Transverse colon (tissue), 4 donors: Measurements from ENCODE around the gene GPRASP2. TPM values are rescaled to one million over a fixed set of nuclear protein-coding genes. Genes with fewer than 3 reads are reported as not detected.
A peak's percentile ranks its signal among the peaks of the same experiment; 100 is the strongest.

ENCODE experiments used
- DNase-seq: peaks from one replicate; pipeline ENCODE4 v3.0.0-alpha.2; 2019
- H3K27ac ChIP-seq, 4 donors: fragments of 200-600 bp; sonication (generic); 2 replicates each; pipeline ENCODE4 v1.5.1; 2016 to 2018; ENCODE audit warnings: inconsistent platforms in 4 of 4
- H3K27me3 ChIP-seq: fragments of 200-600 bp; sonication (generic); 2 replicates; pipeline ENCODE4 v1.5.1; 2017; ENCODE audit warnings: inconsistent platforms
- H3K36me3 ChIP-seq, 4 donors: fragments of 200-600 bp; sonication (generic); 2 replicates each; pipeline ENCODE4 v1.5.1; 2017 to 2019; ENCODE audit warnings: inconsistent platforms in 4 of 4
- H3K4me1 ChIP-seq, 4 donors: fragments of 200-600 bp; sonication (generic); 2 replicates each; pipeline ENCODE4 v1.5.1; 2017 to 2020; ENCODE audit warnings: inconsistent platforms in 4 of 4
- H3K4me3 ChIP-seq, 4 donors: fragments of 200-600 bp; sonication (generic); 1 replicate in 1 of 4; 2 replicates in 3 of 4; pipeline versions ENCODE4 v1.5.1 to v1.6.1; 2017 to 2019; ENCODE audit warnings: inconsistent platforms in 4 of 4
- H3K9me3 ChIP-seq, 2 donors: fragments of 200-600 bp; sonication (generic); 2 replicates each; pipeline ENCODE4 v1.5.1; 2017 to 2019; ENCODE audit warnings: inconsistent platforms in 2 of 2
- CTCF ChIP-seq, 5 experiments: fragments of 200-600 bp in 3 of 5; fragments of 450-650 bp in 2 of 5; sonication (generic) in 3 of 5; IDR thresholded peaks; 1 replicate in 2 of 5; 2 replicates in 3 of 5; pipeline ENCODE4 v1.5.1; 2016 to 2017; ENCODE audit warnings: antibody characterized with exemption in 5 of 5, inconsistent platforms in 3 of 5, mild to moderate bottlenecking in 2 of 5, moderate library complexity in 1 of 5
- EP300 ChIP-seq: sonication (generic); formaldehyde crosslinking; IDR thresholded peaks from one replicate; pipeline ENCODE4 v1.6.1; 2017; ENCODE audit warnings: antibody characterized with exemption, low read depth
- POLR2A ChIP-seq: fragments of 450-650 bp; IDR thresholded peaks from one replicate; pipeline ENCODE4 v1.6.1; 2016; ENCODE audit warnings: antibody characterized with exemption, mild to moderate bottlenecking, moderate library complexity
- POLR2AphosphoS5 ChIP-seq, 3 donors: sonication (generic); formaldehyde crosslinking; IDR thresholded peaks; one replicate each; pipeline ENCODE4 v1.6.1; 2016; ENCODE audit warnings: antibody characterized with exemption in 3 of 3
- WGBS, 2 donors: methylation state at CpG; one replicate each; pipeline ENCODE4 v1.1.5; 2018; ENCODE audit warnings: low coverage in 1 of 2; 5-methylcytosine and 5-hydroxymethylcytosine counted together
- in situ Hi-C, 4 donors: fragments of 200-750 bp; cut with MboI; loops; one replicate each; pipeline versions ENCODE4 v1.15.0 to v1.15.1; 2017; ENCODE audit warnings: low sequenced_read_pairs in 3 of 4, low pct_ligation_motif_present in 1 of 4, low pct_unique_long_range_greater_than_20kb in 1 of 4
- intact Hi-C: fragments of 100-400 bp; cut with DNase I; formaldehyde crosslinking; loops from one replicate; pipeline ENCODE4 v1.15.1; 2023; ENCODE audit warnings: low total_unique reads
- total RNA-seq, 4 donors: library from RNA; depleted of rRNA; stranded (reverse); fragments of >200 nt; gene quantifications; one replicate each; pipeline ENCODE4 v1.1.0, GENCODE V29; 2016

Gene GPRASP2
- total RNA-seq, 4 donors from 2014 or later: 1.2 to 4.6 (median 2.7) TPM

- Histone ChIP-seq H3K36me3 (no peaks in the 10 kb centered on the region), H3K9me3 (no peaks in the 10 kb centered on the region), H3K4me1 (no peaks in the 10 kb centered on the region), H3K27ac (no peak overlapping the region), H3K4me3 (no peak overlapping the region), H3K27me3 (no peaks in the 10 kb centered on the region)
- no peak for DNase-seq
- in situ Hi-C loops: no loop called here
- no peak for TF ChIP-seq POLR2AphosphoS5 (IDR thresholded peaks at IDR 0.05)
- no peak for TF ChIP-seq CTCF (IDR thresholded peaks at IDR 0.05)
- TF ChIP-seq EP300: no peak
- no peak for TF ChIP-seq POLR2A
- 18% methylated on average over 1 of the region's 1 CpG; no CpG with 5 or more reads in 1 of the 2 donors for WGBS, 2 donors
- intact Hi-C loops: no loop called here
Observed at GRCh38 chrX:102727761-102728160, 15.5 kb downstream of the GPRASP2 start.

- Histone ChIP-seq H3K4me3 (no peak overlapping the region), H3K27ac (no peak overlapping the region), H3K9me3 (no peaks in the 10 kb centered on the region), H3K27me3 (no peaks in the 10 kb centered on the region), H3K36me3 (no peaks in the 10 kb centered on the region), H3K4me1 (no peaks in the 10 kb centered on the region)
- TF ChIP-seq POLR2A (no peak), EP300 (no peak)
- no peak for DNase-seq
- intact Hi-C loops: no loop called here
- 94% methylated on average over 1 of the region's 1 CpG; no CpG with 5 or more reads in 1 of the 2 donors for WGBS, 2 donors
- in situ Hi-C loops: no loop called here
Observed at GRCh38 chrX:102728646-102729045, 16.4 kb downstream of the GPRASP2 start.

GRCh38 chrX:102739657-102740056 lies 27.4 kb downstream of the GPRASP2 start:
- in situ Hi-C loops: no loop called here
- WGBS, 2 donors: 58 to 62% methylated on average over 3 to 7 of the region's 7 CpGs
- Histone ChIP-seq H3K27me3 (no peaks in the 10 kb centered on the region), H3K27ac (no peak overlapping the region), H3K4me3 (no peak overlapping the region), H3K36me3 (no peaks in the 10 kb centered on the region), H3K9me3 (no peaks in the 10 kb centered on the region), H3K4me1 (no peaks in the 10 kb centered on the region)
- TF ChIP-seq CTCF (IDR thresholded peaks at IDR 0.05) (no peak), POLR2A (no peak), POLR2AphosphoS5 (IDR thresholded peaks at IDR 0.05) (no peak), EP300 (no peak)
- intact Hi-C loops: no loop called here
- DNase-seq: no peak

- intact Hi-C loops: no loop called here
- TF ChIP-seq CTCF (IDR thresholded peaks at IDR 0.05) (no peak), EP300 (no peak)
Observed at GRCh38 chrX:102744307-102744706, 32.1 kb downstream of the GPRASP2 start.

GRCh38 chrX:102745513-102745856 lies 33.2 kb downstream of the GPRASP2 start:
- intact Hi-C loops: no loop called here
- 61% methylated on average over 12 of the region's 14 CpGs; no CpG with 5 or more reads in 1 of the 2 donors for WGBS, 2 donors
- no peaks in the 10 kb centered on the region for H3K27me3 ChIP-seq
- TF ChIP-seq POLR2A (no peak), POLR2AphosphoS5 (IDR thresholded peaks at IDR 0.05) (no peak), EP300 (no peak), CTCF (IDR thresholded peaks at IDR 0.05) (no peak)
- H3K9me3 ChIP-seq: no peaks in the 10 kb centered on the region
- DNase-seq: no peak
- peak overlapping the region in 3 of 4 donors; percentile 38 to 59 (median 47) for H3K4me3 ChIP-seq
- in situ Hi-C loops: no loop called here
- no peaks in the 10 kb centered on the region for H3K4me1 ChIP-seq
- H3K27ac ChIP-seq: no peak overlapping the region
- H3K36me3 ChIP-seq: no peaks in the 10 kb centered on the region

More at GRCh38 chrX:102744307-102744706, 32.1 kb downstream of the GPRASP2 start:
- no peaks in the 10 kb centered on the region for H3K4me1 ChIP-seq
- no peaks in the 10 kb centered on the region for H3K36me3 ChIP-seq
- H3K4me3 ChIP-seq: no peak overlapping the region
- DNase-seq: no peak
- H3K9me3 ChIP-seq: no peaks in the 10 kb centered on the region
- no peak overlapping the region for H3K27ac ChIP-seq
- no peaks in the 10 kb centered on the region for H3K27me3 ChIP-seq
- in situ Hi-C loops: no loop called here
- WGBS, 2 donors: 74 to 100% methylated on average over 1 of the region's 1 CpG
